GM18870 (cell line): ENCODE measurements around the gene ASXL2.

ENCODE experiments used
- ATAC-seq: cut with Tn5 transposase; IDR thresholded peaks from one replicate; pipeline ENCODE4 v1.9.1; 2021; ENCODE audit warnings: moderate library complexity; ENCODE audit not compliant: unreplicated experiment

The ASXL2 gene

GRCh38 chr2:25698752-25699151 is 179.5 kb downstream of the ASXL2 start:
- ATAC-seq = no peak

- ATAC-seq = no peak
Observed at GRCh38 chr2:25697559-25698341, 180.5 kb downstream of the ASXL2 start.

- ATAC-seq = no peak
Observed at GRCh38 chr2:25692737-25693445, 185.4 kb downstream of the ASXL2 start.

- ATAC-seq = no peak
Observed at GRCh38 chr2:25692143-25692542, 186.1 kb downstream of the ASXL2 start.

- no peak for ATAC-seq
Observed at GRCh38 chr2:25690058-25690457, 188.2 kb downstream of the ASXL2 start.

GRCh38 chr2:25688236-25688635 is 190.1 kb downstream of the ASXL2 start:
- no peak for ATAC-seq

- no peak for ATAC-seq
Observed at GRCh38 chr2:25685741-25686140, 192.5 kb downstream of the ASXL2 start.

GRCh38 chr2:25684577-25685473 is 193.5 kb downstream of the ASXL2 start:
- no peak for ATAC-seq
